ENCODE measurements around the gene SULT1E1. TPM values are rescaled to one million over a fixed set of nuclear protein-coding genes. Genes with fewer than 3 reads are reported as not detected.

Gene SULT1E1
- polyA plus RNA-seq, 2 of the 4 experiments (the other 2 are of a cell fraction), result 0.08 TPM; not detected in 1

DNA sequence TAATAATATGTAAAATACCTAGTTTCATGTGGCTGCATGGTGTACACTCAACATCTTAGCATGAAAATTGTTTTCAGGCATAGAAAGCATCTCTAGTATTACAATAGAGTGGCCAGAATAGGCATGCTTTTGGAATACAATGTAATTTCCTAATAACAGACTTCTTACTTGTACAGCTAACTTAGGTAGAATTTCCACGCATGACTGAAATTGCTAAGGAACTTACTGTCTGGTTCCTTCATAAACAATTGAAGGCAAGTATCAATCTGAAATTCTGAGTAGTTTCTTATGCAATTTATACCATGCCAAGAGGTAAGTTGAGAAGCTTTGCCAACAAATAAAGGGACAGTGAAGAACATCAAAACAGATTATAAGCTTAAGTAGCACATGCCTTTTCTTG lies 26.7 kb downstream of the SULT1E1 start:
- ChIA-PET POLR2A (no interaction called here), CTCF (no interaction called here)
- no peaks in the 10 kb centered on the region for H3K9me3 ChIP-seq
- H3K4me1 ChIP-seq, result no peaks in the 10 kb centered on the region
- 87% methylated on average over 1 of the region's 1 CpG for WGBS (ENCODE audit: missing lambda C conversion rate)
- H3K4me3 ChIP-seq, result no peak overlapping the region
- FAIRE-seq (no peak), ATAC-seq (no peak), DNase-seq (ENCODE audit: low read depth in 1 of 2, low spot score in 1 of 2) (no peak)
- no peak overlapping the region for H3K27ac ChIP-seq
- H3K4me2 ChIP-seq, result no peak overlapping the region
- TF ChIP-seq GATA3 (IDR thresholded peaks at IDR 0.05; ENCODE audit: borderline replicate concordance), result no peak
- no peak for TF ChIP-seq HOXB13 (CRISPR knock-in tag; IDR thresholded peaks at IDR 0.05; ENCODE audit: low read depth)
- TF ChIP-seq ESRRA (IDR thresholded peaks at IDR 0.05; ENCODE audit: borderline replicate concordance, low read length), result no peak
- no peak for TF ChIP-seq ZSCAN20 (CRISPR knock-in tag; IDR thresholded peaks at IDR 0.05)
- no peak for TF ChIP-seq BHLHE40 (IDR thresholded peaks at IDR 0.05; ENCODE audit: low read depth, low read length)
- TF ChIP-seq FOSB (CRISPR knock-in tag; IDR thresholded peaks at IDR 0.05), result no peak
- no peak for TF ChIP-seq CEBPB (IDR thresholded peaks at IDR 0.05)
- TF ChIP-seq, protein P1, sequence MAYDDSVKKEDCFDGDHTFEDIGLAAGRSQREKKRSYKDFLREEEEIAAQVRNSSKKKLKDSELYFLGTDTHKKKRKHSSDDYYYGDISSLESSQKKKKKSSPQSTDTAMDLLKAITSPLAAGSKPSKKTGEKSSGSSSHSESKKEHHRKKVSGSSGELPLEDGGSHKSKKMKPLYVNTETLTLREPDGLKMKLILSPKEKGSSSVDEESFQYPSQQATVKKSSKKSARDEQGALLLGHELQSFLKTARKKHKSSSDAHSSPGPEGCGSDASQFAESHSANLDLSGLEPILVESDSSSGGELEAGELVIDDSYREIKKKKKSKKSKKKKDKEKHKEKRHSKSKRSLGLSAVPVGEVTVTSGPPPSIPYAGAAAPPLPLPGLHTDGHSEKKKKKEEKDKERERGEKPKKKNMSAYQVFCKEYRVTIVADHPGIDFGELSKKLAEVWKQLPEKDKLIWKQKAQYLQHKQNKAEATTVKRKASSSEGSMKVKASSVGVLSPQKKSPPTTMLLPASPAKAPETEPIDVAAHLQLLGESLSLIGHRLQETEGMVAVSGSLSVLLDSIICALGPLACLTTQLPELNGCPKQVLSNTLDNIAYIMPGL (CRISPR knock-in tag; IDR thresholded peaks at IDR 0.05; ENCODE audit: borderline replicate concordance), result no peak
- no peak for TF ChIP-seq NPAS2 (CRISPR knock-in tag; IDR thresholded peaks at IDR 0.05; ENCODE audit: borderline replicate concordance)
- no peak for TF ChIP-seq RAD21 (conservative IDR thresholded peaks at IDR 0.05 in 1 of 2, IDR thresholded peaks at IDR 0.05 in 1 of 2)

DNA sequence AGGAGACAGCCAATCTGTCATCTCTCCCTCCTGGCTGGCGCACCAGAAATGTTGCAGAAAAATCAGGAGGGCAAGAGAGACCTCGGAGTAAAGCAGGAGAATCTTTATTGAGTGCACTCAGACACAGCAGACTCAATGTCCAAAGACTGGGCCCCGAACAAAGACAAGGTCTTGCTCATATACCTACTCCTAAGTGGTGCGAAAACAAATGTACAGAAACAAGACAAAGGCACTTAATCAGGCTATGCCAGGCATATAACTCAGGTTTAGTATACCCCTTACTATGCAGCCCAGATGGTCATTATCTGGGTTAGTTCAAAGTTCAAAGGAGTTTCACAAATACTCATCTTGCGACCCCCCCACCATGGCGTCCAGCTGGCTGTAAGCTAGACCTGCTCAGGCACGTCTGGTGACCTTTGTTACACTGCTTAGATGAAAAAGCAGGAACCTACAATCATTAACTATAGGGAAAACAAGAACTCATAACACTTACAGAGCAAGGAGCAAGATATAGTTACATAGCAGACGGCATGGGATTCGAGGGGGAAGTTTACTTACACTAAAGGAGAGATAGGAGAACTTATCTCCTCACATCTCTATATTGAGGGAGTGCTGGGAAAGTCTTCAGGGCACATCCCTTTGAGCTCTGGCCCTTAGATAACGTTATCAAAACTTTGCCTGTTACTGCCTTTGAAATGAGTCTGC lies 27.5 kb downstream of the SULT1E1 start:
- Histone ChIP-seq H3K4me1 (no peaks in the 10 kb centered on the region), H3K27ac (no peak overlapping the region), H3K4me2 (0 out of 3 replicates have a peak overlapping the region, but pooled peaks have one; percentile 26), H3K4me3 (no peak overlapping the region), H3K9me3 (no peaks in the 10 kb centered on the region)
- FAIRE-seq (no peak), DNase-seq (ENCODE audit: low read depth in 1 of 2, low spot score in 1 of 2) (peak in 1 of 2 experiments; percentile 25), ATAC-seq (peak in 1 of 2 experiments; percentile 37; a peak in 3 of 6 replicates)
- POLR2A ChIA-PET, result no interaction called here
- 19% methylated on average over 10 of the region's 10 CpGs for WGBS (ENCODE audit: missing lambda C conversion rate)
- CTCF ChIA-PET, result no interaction called here
- no peak for TF ChIP-seq BHLHE40 (IDR thresholded peaks at IDR 0.05; ENCODE audit: low read depth, low read length)
- TF ChIP-seq, protein P2, sequence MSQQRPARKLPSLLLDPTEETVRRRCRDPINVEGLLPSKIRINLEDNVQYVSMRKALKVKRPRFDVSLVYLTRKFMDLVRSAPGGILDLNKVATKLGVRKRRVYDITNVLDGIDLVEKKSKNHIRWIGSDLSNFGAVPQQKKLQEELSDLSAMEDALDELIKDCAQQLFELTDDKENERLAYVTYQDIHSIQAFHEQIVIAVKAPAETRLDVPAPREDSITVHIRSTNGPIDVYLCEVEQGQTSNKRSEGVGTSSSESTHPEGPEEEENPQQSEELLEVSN (IDR thresholded peaks at IDR 0.05; ENCODE audit: borderline replicate concordance, low read depth), result no peak

DNA sequence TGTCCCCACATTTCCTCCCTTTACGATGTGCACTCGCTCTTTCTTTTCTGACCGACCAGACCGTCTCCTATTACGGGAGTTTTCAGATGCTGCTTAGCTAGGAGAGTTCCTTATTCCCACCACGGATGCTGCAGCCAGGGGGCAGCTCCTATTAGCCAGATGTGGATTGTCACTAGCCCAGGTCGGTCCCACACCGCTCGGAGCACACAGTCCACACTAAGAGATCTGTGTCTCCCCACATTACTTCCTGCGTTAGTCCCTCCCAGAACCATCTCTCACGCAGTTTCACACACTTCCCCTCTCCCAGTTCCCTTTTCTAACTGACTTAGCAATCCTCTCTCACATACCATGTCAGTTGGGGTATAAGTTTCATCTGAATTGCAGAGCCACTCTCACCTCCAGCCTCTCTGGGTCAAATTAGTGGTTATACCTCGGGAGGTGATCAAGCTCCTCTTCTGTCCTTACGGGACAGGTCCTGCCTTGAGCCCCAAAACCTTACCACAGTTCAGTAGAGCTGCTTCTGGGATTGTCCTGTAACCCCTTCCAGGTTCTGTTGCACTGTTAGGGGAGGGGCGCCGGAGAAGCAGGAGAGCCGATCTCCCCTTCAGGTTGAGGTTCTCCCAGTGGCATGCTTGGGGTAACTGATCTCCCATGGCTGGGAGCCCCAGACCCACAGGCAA lies 28.2 kb downstream of the SULT1E1 start:
- ChIA-PET CTCF (no interaction called here), POLR2A (no interaction called here)
- ATAC-seq, result no peak
- Histone ChIP-seq H3K4me1 (no peaks in the 10 kb centered on the region), H3K4me3 (no peak overlapping the region), H3K27ac (no peak overlapping the region), H3K4me2 (no peak overlapping the region), H3K9me3 (no peaks in the 10 kb centered on the region)
- FAIRE-seq, result no peak
- 75% methylated on average over 14 of the region's 16 CpGs for WGBS (ENCODE audit: missing lambda C conversion rate)
- DNase-seq (ENCODE audit: low read depth in 1 of 2, low spot score in 1 of 2), result no peak
- TF ChIP-seq NR3C1 (IDR thresholded peaks at IDR 0.05) (no peak), SREBF2 (IDR thresholded peaks at IDR 0.05) (no peak), MYC (IDR thresholded peaks at IDR 0.05; ENCODE audit: borderline replicate concordance, low read length) (no peak), JUN (IDR thresholded peaks at IDR 0.05) (no peak), RFX5 (IDR thresholded peaks at IDR 0.05) (no peak), ZC3H11A (IDR thresholded peaks at IDR 0.05) (no peak), HDAC2 (IDR thresholded peaks at IDR 0.05) (no peak), TFCP2L1 (CRISPR knock-in tag; IDR thresholded peaks at IDR 0.05) (no peak), JUNB (IDR thresholded peaks at IDR 0.05) (no peak), CHD4 (IDR thresholded peaks at IDR 0.05; ENCODE audit: borderline replicate concordance) (no peak), RCOR1 (IDR thresholded peaks at IDR 0.05; ENCODE audit: low read depth, low read length) (no peak), FOSL2 (IDR thresholded peaks at IDR 0.05) (no peak), FOSL2 (CRISPR knock-in tag; IDR thresholded peaks at IDR 0.05) (no peak), HEYL (CRISPR knock-in tag; IDR thresholded peaks at IDR 0.05) (no peak)
- TF ChIP-seq, protein P1 (CRISPR knock-in tag; IDR thresholded peaks at IDR 0.05; ENCODE audit: borderline replicate concordance), result no peak
- TF ChIP-seq, protein P3, sequence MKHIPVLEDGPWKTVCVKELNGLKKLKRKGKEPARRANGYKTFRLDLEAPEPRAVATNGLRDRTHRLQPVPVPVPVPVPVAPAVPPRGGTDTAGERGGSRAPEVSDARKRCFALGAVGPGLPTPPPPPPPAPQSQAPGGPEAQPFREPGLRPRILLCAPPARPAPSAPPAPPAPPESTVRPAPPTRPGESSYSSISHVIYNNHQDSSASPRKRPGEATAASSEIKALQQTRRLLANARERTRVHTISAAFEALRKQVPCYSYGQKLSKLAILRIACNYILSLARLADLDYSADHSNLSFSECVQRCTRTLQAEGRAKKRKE (CRISPR knock-in tag; IDR thresholded peaks at IDR 0.05; ENCODE audit: low read depth), result no peak
